GM23338 (cell line): ENCODE results near the gene LCOR. TPM values are rescaled to one million over a fixed set of nuclear protein-coding genes. Genes with fewer than 3 reads are reported as not detected.

Experiments
- ATAC-seq: fragments of 200-7000 bp; cut with Tn5 transposase; 3 replicates; pipeline ENCODE4 v1.9.1; 2020
- DNase-seq: peaks from one replicate; pipeline ENCODE4 v3.0.0-alpha.2; 2015; ENCODE audit warnings: low spot score
- H2AFZ ChIP-seq: fragments of 200-600 bp; sonication (generic); 2 replicates; pipeline ENCODE4 v1.8.0; 2016; ENCODE audit warnings: antibody characterized with exemption, mild to moderate bottlenecking, moderate library complexity
- H3F3A ChIP-seq: fragments of 200-600 bp; sonication (generic); replicated peaks from 2 replicates; pipeline ENCODE4 v1.8.0; 2017; ENCODE audit warnings: antibody characterized with exemption, mixed run types, low read depth
- H3K27ac ChIP-seq: fragments of 200-600 bp; sonication (generic); 2 replicates; pipeline ENCODE4 v1.6.1; 2016; ENCODE audit warnings: low read depth
- H3K27me3 ChIP-seq: fragments of 200-600 bp; sonication (generic); 2 replicates; pipeline ENCODE4 v1.8.0; 2016; ENCODE audit warnings: mild to moderate bottlenecking, mixed run types, moderate library complexity; ENCODE audit not compliant: insufficient read depth
- H3K36me3 ChIP-seq: fragments of 200-600 bp; sonication (generic); 2 replicates; pipeline ENCODE4 v1.8.0; 2016; ENCODE audit warnings: mild to moderate bottlenecking; ENCODE audit not compliant: insufficient read depth
- H3K4me1 ChIP-seq: fragments of 200-600 bp; sonication (generic); 2 replicates; pipeline ENCODE4 v1.8.0; 2016; ENCODE audit warnings: mild to moderate bottlenecking, moderate library complexity; ENCODE audit not compliant: insufficient read depth
- H3K4me2 ChIP-seq: fragments of 200-600 bp; sonication (generic); 2 replicates; pipeline ENCODE4 v1.7.1; 2017; ENCODE audit warnings: mixed run types
- H3K4me3 ChIP-seq: fragments of 200-600 bp; sonication (generic); 2 replicates; pipeline ENCODE4 v1.6.1; 2016; ENCODE audit warnings: mixed run types
- H3K79me2 ChIP-seq: fragments of 200-600 bp; sonication (generic); replicated peaks from 2 replicates; pipeline ENCODE4 v1.8.0; 2017; ENCODE audit warnings: mild to moderate bottlenecking; ENCODE audit not compliant: insufficient read depth
- H3K9me2 ChIP-seq: fragments of 200-600 bp; sonication (generic); 2 replicates; pipeline ENCODE4 v1.8.0; 2017; ENCODE audit not compliant: insufficient read depth
- H4K20me1 ChIP-seq: fragments of 200-600 bp; sonication (generic); replicated peaks from 2 replicates; pipeline ENCODE4 v1.8.0; 2017; ENCODE audit warnings: mild to moderate bottlenecking; ENCODE audit not compliant: insufficient read depth
- H3K27ac Mint-ChIP-seq: 2 replicates; pipeline ENCODE4 v1.8.0; 2020; ENCODE audit warnings: inconsistent platforms, mild to moderate bottlenecking, moderate library complexity, mixed read lengths
- H3K27me3 Mint-ChIP-seq: 3 replicates; pipeline ENCODE4 v1.8.0; 2022; ENCODE audit warnings: low read depth, mild to moderate bottlenecking, moderate library complexity, mixed read lengths, inconsistent platforms; ENCODE audit not compliant: insufficient read depth, poor library complexity
- H3K36me3 Mint-ChIP-seq: 3 replicates; pipeline ENCODE4 v1.8.0; 2021; ENCODE audit warnings: low read depth, mild to moderate bottlenecking, inconsistent platforms, moderate library complexity, mixed read lengths
- H3K4me1 Mint-ChIP-seq: 3 replicates; pipeline ENCODE4 v1.8.0; 2020; ENCODE audit warnings: mild to moderate bottlenecking, inconsistent platforms, mixed read lengths
- H3K4me3 Mint-ChIP-seq: 3 replicates; pipeline ENCODE4 v1.8.0; 2021; ENCODE audit warnings: moderate library complexity, mild to moderate bottlenecking, inconsistent platforms, mixed read lengths
- H3K9me3 Mint-ChIP-seq: 3 replicates; pipeline ENCODE4 v1.8.0; 2020; ENCODE audit warnings: moderate library complexity, mild to moderate bottlenecking, inconsistent platforms, mixed read lengths
- CREB1 ChIP-seq: fragments of 250-450 bp; sonication (Bioruptor Pico); IDR thresholded peaks from 2 replicates; pipeline ENCODE4 v1.5.0; 2020; ENCODE audit warnings: low read depth, mild to moderate bottlenecking, moderate library complexity
- CTCF ChIP-seq, 2 experiments: fragments of 200-600 bp in 1 of 2; sonication (generic) in 1 of 2; conservative IDR thresholded peaks; 2 replicates each; pipeline versions ENCODE4 v1.5.1 to v1.6.1; 2016 to 2017; ENCODE audit warnings: antibody characterized with exemption in 2 of 2, low read depth in 2 of 2, mild to moderate bottlenecking in 2 of 2, moderate library complexity in 1 of 2
- EZH2 ChIP-seq: fragments of 200-600 bp; sonication (generic); IDR thresholded peaks from one replicate; pipeline ENCODE4 v1.8.0; 2017; ENCODE audit warnings: antibody characterized with exemption, mild to moderate bottlenecking, low read depth; ENCODE audit not compliant: unreplicated experiment
- NANOG ChIP-seq: IDR thresholded peaks from 2 replicates; pipeline ENCODE4 v1.6.1; 2016; ENCODE audit warnings: antibody characterized with exemption, borderline replicate concordance
- ZNF462 ChIP-seq: fragments of 250-450 bp; sonication (Bioruptor Pico); IDR thresholded peaks from 2 replicates; pipeline ENCODE4 v1.5.0; 2020; ENCODE audit warnings: mild to moderate bottlenecking, moderate library complexity
- polyA plus RNA-seq: library from polyadenylated mRNA; unstranded; fragments of >200 nt; fragmentation: Nextera tagmentation; extraction: Ambion mirVana; gene quantifications from 2 replicates; pipeline ENCODE4 v1.2.1, GENCODE V29; 2016
- total RNA-seq: library from RNA; depleted of rRNA; stranded (reverse); fragments of >200 nt; shearing (Covaris generic); gene quantifications from 2 replicates; pipeline ENCODE4 v1.2.3, GENCODE V29; 2014

Gene LCOR
- total and polyA plus RNA-seq, 2 experiments from 2014 or later, result 6.9 to 14.9 TPM

GRCh38 chr10:96803288-96803664 is 28.8 kb upstream of the LCOR start:
- Histone ChIP-seq H3K27me3 (no peaks in the 10 kb centered on the region), H3K36me3 (peaks cover 5% of the 10 kb centered on the region; the same call in 1 of the 2 replicates), H3K9me2 (no peaks in the 10 kb centered on the region), H3K27ac (no peak overlapping the region), H3K4me1 (no peaks in the 10 kb centered on the region), H3K79me2 (no peaks in the 10 kb centered on the region), H3K4me3 (no peak overlapping the region), H2AFZ (no peak overlapping the region), H3F3A (no peaks in the 10 kb centered on the region), H4K20me1 (no peaks in the 10 kb centered on the region), H3K4me2 (no peak overlapping the region)
- H3K4me3 Mint-ChIP-seq, result no peak overlapping the region
- H3K27ac Mint-ChIP-seq, result no peak overlapping the region
- H3K27me3 Mint-ChIP-seq, result no peaks in the 10 kb centered on the region
- H3K9me3 Mint-ChIP-seq, result peaks cover 8% of the 10 kb centered on the region
- H3K36me3 Mint-ChIP-seq, result peaks cover 7% of the 10 kb centered on the region; the same call in 1 of the 3 replicates
- TF ChIP-seq CTCF (conservative IDR thresholded peaks at IDR 0.05; ENCODE audit: low read depth in 2 of 2) (no peak), NANOG (no peak), EZH2 (no peak), ZNF462 (no peak)
- no peak for DNase-seq
- ATAC-seq, result no peak
- H3K4me1 Mint-ChIP-seq, result no peaks in the 10 kb centered on the region

- no peaks in the 10 kb centered on the region for H3K36me3 Mint-ChIP-seq
- H3K79me2 ChIP-seq, result no peaks in the 10 kb centered on the region
- no peaks in the 10 kb centered on the region for H3K4me1 Mint-ChIP-seq
- no peaks in the 10 kb centered on the region for H3K36me3 ChIP-seq
- H3K27me3 Mint-ChIP-seq, result no peaks in the 10 kb centered on the region
- ATAC-seq, result no peak
- H3K4me2 ChIP-seq, result no peak overlapping the region
- no peaks in the 10 kb centered on the region for H3F3A ChIP-seq
- H4K20me1 ChIP-seq, result no peaks in the 10 kb centered on the region
- H3K9me3 Mint-ChIP-seq, result no peaks in the 10 kb centered on the region
- no peaks in the 10 kb centered on the region for H3K9me2 ChIP-seq
- H3K27ac ChIP-seq, result no peak overlapping the region
- H3K4me1 ChIP-seq, result no peaks in the 10 kb centered on the region
- no peak overlapping the region for H3K4me3 ChIP-seq
- no peak overlapping the region for H3K27ac Mint-ChIP-seq
- no peak overlapping the region for H2AFZ ChIP-seq
- no peaks in the 10 kb centered on the region for H3K27me3 ChIP-seq
- no peak for DNase-seq
- H3K4me3 Mint-ChIP-seq, result no peak overlapping the region
- no peak for TF ChIP-seq CREB1
- TF ChIP-seq ZNF462, result no peak
Measured at GRCh38 chr10:96814264-96814663, 17.8 kb upstream of the LCOR start.
